Measurements from ENCODE around the gene STYK1.
A peak's percentile ranks its signal among the peaks of the same experiment; 100 is the strongest.
"Not testable (repeated sequence)": the region's sequence is repeated elsewhere in the genome, so short reads cannot be mapped to it uniquely, and the experiment has no call there.

The STYK1 gene

DNA sequence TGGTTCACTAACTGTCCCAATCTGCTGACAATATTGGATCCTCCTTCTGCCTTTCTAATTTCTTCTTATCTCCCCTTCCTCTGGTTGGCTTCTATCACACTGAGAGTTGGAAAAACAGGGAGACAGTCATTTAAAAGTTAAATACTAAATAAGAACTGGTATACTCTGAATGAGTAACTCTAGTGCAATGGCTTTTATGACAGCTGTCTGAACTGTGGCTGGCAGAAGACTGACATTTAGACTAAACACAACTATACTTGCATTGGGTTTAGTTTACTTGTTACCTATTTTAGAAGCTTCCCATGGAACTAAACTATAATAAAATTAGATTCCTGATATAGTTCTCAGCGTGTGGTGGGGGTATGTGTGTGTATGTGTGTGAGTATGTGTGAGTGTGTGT is 52.6 kb downstream of the STYK1 start:
- no peak overlapping the region for H3K9ac ChIP-seq

DNA sequence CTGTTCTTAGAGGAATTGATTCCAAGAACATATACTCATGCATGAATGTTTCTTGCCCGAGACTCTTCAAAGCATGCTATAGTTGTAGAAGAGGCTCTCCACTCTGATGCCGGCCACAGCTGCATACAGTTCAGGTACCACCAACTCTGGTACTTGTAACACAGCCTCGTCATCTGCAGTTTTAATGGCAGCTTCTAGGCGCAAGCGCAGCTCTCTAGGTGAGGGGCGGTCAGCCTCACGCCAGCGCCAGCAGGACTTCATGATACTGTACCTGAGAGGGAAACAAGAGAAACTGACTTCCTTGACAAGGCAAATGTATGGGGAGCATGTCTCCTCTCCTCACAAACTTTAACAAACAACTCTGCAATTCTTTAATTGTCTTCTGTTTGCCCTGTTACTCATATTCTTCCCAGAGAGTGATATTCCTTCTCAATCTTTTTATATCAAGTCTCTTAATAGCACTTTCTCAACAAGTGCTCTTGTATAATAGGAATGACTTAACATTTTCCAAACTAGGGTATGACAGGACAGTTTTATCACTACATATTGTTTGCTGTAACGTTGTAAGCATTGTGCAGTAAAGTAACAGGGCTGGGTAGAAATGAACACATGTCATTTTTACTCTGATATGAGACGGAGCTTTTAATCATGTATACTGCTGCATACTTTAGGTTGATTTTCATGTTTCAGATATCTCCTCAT is 53.6 kb downstream of the STYK1 start:
- H3K27ac ChIP-seq = no peak overlapping the region
- no peak overlapping the region for H3K4me2 ChIP-seq
- TF ChIP-seq Cebpa-rat (IDR thresholded peaks at IDR 0.05) = no peak
- no peaks in the 10 kb centered on the region for H3K36me3 ChIP-seq
- H3K9me3 ChIP-seq (replicated peaks in 1 of 11) = no peaks in the 10 kb centered on the region
- H4K20me1 ChIP-seq = no peaks in the 10 kb centered on the region
- no peaks in the 10 kb centered on the region for H3K27me3 ChIP-seq
- no peak overlapping the region for H3K4me3 ChIP-seq
- H3K4me1 ChIP-seq = no peaks in the 10 kb centered on the region
- no peak overlapping the region for H3K9ac ChIP-seq

More for the DNA sequence above, 52.6 kb downstream of the STYK1 start:
- no peak for TF ChIP-seq Cebpa-rat (IDR thresholded peaks at IDR 0.05)
- H3K9me3 ChIP-seq (replicated peaks in 1 of 11) = no peaks in the 10 kb centered on the region
- no peak overlapping the region for H3K27ac ChIP-seq
- no peaks in the 10 kb centered on the region for H3K4me1 ChIP-seq
- no peak overlapping the region for H3K4me2 ChIP-seq
- H3K4me3 ChIP-seq = no peak overlapping the region
- H3K36me3 ChIP-seq = no peaks in the 10 kb centered on the region
- no peaks in the 10 kb centered on the region for H4K20me1 ChIP-seq
- H3K27me3 ChIP-seq = no peaks in the 10 kb centered on the region

DNA sequence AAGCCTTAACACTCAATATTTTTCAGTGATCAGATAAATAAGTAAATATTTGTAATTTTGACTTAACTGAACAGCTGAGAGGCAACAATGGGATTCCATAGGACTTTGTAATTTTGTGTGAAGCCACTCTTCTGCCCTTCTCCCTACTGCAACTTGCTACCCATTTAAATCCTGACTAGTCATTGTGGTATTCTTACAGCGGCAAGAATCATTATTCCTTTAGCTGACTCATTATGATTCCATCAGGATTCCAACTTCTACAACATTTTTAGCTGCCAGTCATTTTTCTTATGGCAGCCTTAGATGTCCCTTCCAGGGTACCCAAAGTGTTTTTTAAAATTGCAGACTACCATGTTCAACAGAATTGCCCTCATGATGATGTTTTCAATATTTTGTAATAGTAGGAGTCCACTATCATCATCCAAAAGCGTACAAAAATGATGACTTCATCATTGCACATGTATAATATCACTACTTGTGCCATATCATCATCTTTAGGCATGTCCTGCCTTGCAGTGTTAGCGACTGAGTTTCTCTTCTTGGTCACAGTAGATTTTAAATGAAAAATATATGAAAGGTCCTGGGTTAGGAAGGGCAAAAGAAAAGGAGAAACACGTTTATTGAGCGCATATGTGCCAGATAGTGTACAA is 55.4 kb downstream of the STYK1 start:
- H3K9ac ChIP-seq = no peak overlapping the region
- H3K9me3 ChIP-seq (replicated peaks in 1 of 11) = no peaks in the 10 kb centered on the region
- H3K4me3 ChIP-seq = no peak overlapping the region
- TF ChIP-seq Cebpa-rat (IDR thresholded peaks at IDR 0.05) = no peak
- H3K27ac ChIP-seq = no peak overlapping the region
- no peaks in the 10 kb centered on the region for H4K20me1 ChIP-seq
- peaks cover 0 to 6% (median 5%) of the 10 kb centered on the region in 10 experiments; a peak in 8 of 20 replicates for H3K4me1 ChIP-seq
- H3K27me3 ChIP-seq = no peaks in the 10 kb centered on the region
- H3K36me3 ChIP-seq = no peaks in the 10 kb centered on the region
- no peak overlapping the region for H3K4me2 ChIP-seq

- H3K4me1 ChIP-seq = peaks cover 0 to 6% (median 5%) of the 10 kb centered on the region in 10 experiments; a peak in 8 of 20 replicates
- no peaks in the 10 kb centered on the region for H3K9me3 ChIP-seq (replicated peaks in 1 of 11)
- TF ChIP-seq Cebpa-rat (IDR thresholded peaks at IDR 0.05) = no peak
- no peaks in the 10 kb centered on the region for H3K27me3 ChIP-seq
- H3K4me2 ChIP-seq = no peak overlapping the region
- no peaks in the 10 kb centered on the region for H3K36me3 ChIP-seq
- H3K27ac ChIP-seq = no peak overlapping the region
- H3K9ac ChIP-seq = no peak overlapping the region
- H4K20me1 ChIP-seq = no peaks in the 10 kb centered on the region
- no peak overlapping the region for H3K4me3 ChIP-seq
Measured at GRCh38 chr12:10617863-10618262, 56.0 kb downstream of the STYK1 start.

DNA sequence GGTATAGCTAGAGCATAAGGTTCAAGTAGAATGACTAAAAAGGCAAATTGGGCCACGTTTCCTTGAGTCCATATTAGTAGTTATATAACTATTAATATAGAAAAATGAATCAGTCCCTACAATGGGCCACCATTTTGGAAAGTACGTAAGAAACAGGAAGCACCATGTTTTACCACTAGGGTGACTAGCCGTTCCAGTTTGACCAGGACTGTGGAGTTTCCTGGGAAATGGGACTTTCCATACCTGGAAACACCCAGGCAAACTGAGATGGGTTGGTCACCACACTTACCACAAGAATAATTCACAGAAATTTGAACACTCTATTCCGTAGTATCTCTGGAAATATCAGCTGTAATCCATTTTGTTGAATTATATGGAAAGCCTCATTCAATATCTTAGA is 58.3 kb downstream of the STYK1 start:
- Histone ChIP-seq H3K4me1 (peaks cover 15 to 25% (median 22%) of the 10 kb centered on the region in 10 experiments), H3K9me3 (replicated peaks in 1 of 11) (no peaks in the 10 kb centered on the region), H3K36me3 (peaks cover 0 to 18% (median 13%) of the 10 kb centered on the region in 11 experiments; a peak in 9 of 22 replicates), H3K27me3 (no peaks in the 10 kb centered on the region), H3K4me2 (no peak overlapping the region), H4K20me1 (no peaks in the 10 kb centered on the region), H3K9ac (no peak overlapping the region), H3K27ac (no peak overlapping the region), H3K4me3 (no peak overlapping the region)
- no peak for TF ChIP-seq Cebpa-rat (IDR thresholded peaks at IDR 0.05)

DNA sequence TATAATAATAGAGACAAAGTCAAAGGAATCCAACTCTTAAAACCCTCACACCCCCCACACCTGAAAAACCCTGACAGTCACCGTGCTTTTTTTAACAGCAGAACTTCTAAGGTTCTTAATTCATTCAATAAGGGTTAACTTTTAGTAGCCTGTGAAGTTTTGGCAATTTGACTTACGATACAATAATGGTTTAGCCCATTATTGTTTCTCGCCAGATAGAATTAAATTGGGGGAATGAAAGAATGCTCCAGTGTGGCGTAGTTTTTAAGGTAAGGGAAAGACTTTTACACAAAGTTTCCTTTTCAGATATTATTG is 59.8 kb downstream of the STYK1 start:
- Histone ChIP-seq H3K4me2 (peak overlapping the region; percentile 50 to 86 (median 75)), H3K27ac (peak overlapping the region; percentile 86 to 95 (median 92))
- TF ChIP-seq Cebpa-rat (IDR thresholded peaks at IDR 0.05) = no peak

DNA sequence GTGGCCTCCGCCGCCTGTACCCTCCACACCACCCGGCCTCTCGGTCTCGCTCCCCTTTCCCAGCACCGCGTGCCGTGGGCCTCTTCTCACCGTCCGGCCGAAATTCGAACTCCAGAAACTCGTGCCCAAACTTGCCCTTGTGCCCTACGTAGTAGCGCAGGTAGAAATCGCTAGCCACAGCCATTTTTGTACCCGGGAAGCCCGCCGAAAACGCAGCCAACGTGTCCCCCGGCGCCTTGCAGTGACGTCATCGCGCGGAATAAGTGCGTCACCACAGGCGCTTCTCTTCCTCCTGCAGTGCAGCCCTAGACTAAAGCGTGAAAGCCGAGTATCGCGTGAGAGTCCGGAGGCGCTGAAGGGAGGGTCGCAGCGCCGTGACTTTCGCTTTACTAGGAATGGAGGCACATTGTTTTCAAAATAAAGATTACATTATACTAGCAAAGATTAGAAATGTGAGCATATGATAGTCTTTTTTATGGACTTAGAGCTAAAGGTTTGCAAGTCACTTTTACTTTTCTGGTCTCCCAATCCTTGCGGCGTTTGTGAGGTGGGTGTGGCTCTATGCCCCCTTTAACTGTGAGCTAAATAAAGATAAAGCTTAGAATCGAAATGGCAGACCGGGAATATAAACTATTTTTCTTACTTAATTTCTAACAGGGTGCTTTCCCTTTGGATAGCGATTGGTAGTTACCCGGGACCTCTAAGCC is 60.4 kb downstream of the STYK1 start, which contains the start of gene MAGOHB:
Gene MAGOHB (minus strand): TSS at position 261 of the 707 bp plus-strand sequence. CDS start 77 bp downstream, at position 184.
- TF ChIP-seq Cebpa-rat (IDR thresholded peaks at IDR 0.05) = no peak
- Histone ChIP-seq H3K9ac (peak within 1 kb of the TSS; percentile 89 to 95 (median 92)), H3K36me3 (peaks cover 17 to 38% (median 32%) of the 10 kb centered on the region in 11 experiments; a peak in 21 of 22 replicates), H3K4me1 (peaks cover 15 to 25% (median 22%) of the 10 kb centered on the region in 10 experiments), H3K27me3 (no peaks in the 10 kb centered on the region), H3K4me3 (peak within 1 kb of the TSS; percentile 80 to 91 (median 84)), H3K4me2 (peak within 1 kb of the TSS; percentile 78 to 98 (median 90)), H4K20me1 (no peaks in the 10 kb centered on the region), H3K27ac (peak within 1 kb of the TSS; percentile 86 to 95 (median 92)), H3K9me3 (replicated peaks in 1 of 11) (no peaks in the 10 kb centered on the region)

More for the DNA sequence above, 59.8 kb downstream of the STYK1 start:
- H3K36me3 ChIP-seq = peaks cover 14 to 33% (median 27%) of the 10 kb centered on the region in 11 experiments; a peak in 21 of 22 replicates
- no peaks in the 10 kb centered on the region for H4K20me1 ChIP-seq
- H3K27me3 ChIP-seq = no peaks in the 10 kb centered on the region
- H3K4me1 ChIP-seq = peaks cover 15 to 25% (median 22%) of the 10 kb centered on the region in 10 experiments
- peak overlapping the region; percentile 89 to 95 (median 92) for H3K9ac ChIP-seq
- H3K9me3 ChIP-seq (replicated peaks in 1 of 11) = no peaks in the 10 kb centered on the region
- H3K4me3 ChIP-seq = peak overlapping the region; percentile 80 to 91 (median 84)

- Histone ChIP-seq H4K20me1 (no peaks in the 10 kb centered on the region), H3K9ac (peak overlapping the region; percentile 89 to 95 (median 92)), H3K4me1 (peaks cover 15 to 25% (median 22%) of the 10 kb centered on the region in 10 experiments), H3K27me3 (no peaks in the 10 kb centered on the region), H3K36me3 (peaks cover 17 to 43% (median 34%) of the 10 kb centered on the region in 11 experiments; a peak in 21 of 22 replicates), H3K27ac (peak overlapping the region; percentile 86 to 95 (median 92)), H3K4me3 (peak overlapping the region; percentile 80 to 91 (median 84)), H3K4me2 (peak overlapping the region; percentile 78 to 98 (median 90)), H3K9me3 (replicated peaks in 1 of 11) (no peaks in the 10 kb centered on the region)
- no peak for TF ChIP-seq Cebpa-rat (IDR thresholded peaks at IDR 0.05)
Measured at GRCh38 chr12:10612984-10613348, 60.9 kb downstream of the STYK1 start.

- Histone ChIP-seq H3K27ac (peak overlapping the region in 6 of 11 experiments; percentile 90 to 95 (median 93); a peak in 6 of 22 replicates), H3K36me3 (peaks cover 22 to 52% (median 42%) of the 10 kb centered on the region in 11 experiments), H3K9me3 (replicated peaks in 1 of 11) (no peaks in the 10 kb centered on the region)
Measured at GRCh38 chr12:10612110-10612509, 61.7 kb downstream of the STYK1 start.

DNA sequence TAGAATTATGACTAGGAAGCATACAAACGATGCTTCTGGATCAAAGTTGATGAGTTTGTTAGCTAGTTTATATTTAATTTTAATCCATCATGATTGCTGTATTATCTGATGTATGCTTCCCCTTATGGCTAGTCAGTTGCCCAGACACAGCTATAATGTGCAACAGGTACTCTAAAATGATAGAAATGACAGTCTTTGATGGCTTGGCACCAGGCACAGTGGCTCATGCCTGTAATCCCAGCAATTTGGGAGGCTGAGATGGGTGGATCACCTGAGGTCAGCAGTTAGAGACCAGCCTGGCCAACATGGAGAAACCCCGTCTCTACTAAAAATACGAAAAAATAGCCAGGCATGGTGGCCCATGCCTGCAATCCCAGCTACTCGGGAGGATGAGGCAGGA is 62.6 kb downstream of the STYK1 start:
- Histone ChIP-seq H3K9ac (peak overlapping the region in 1 of 11 experiments; percentile 90; a peak in 1 of 22 replicates), H3K36me3 (peaks cover 26 to 60% (median 47%) of the 10 kb centered on the region in 11 experiments), H3K4me1 (peaks cover 15 to 25% (median 22%) of the 10 kb centered on the region in 10 experiments), H3K4me2 (peak overlapping the region; percentile 78 to 98 (median 90); a peak in 14 of 22 replicates)
- not testable (repeated sequence) for H3K27me3 ChIP-seq; H3K4me3 ChIP-seq; H3K27ac ChIP-seq; H4K20me1 ChIP-seq; H3K9me3 ChIP-seq (replicated peaks in 1 of 11)

More at GRCh38 chr12:10612110-10612509, 61.7 kb downstream of the STYK1 start:
- Histone ChIP-seq H3K4me2 (peak overlapping the region; percentile 78 to 98 (median 90)), H3K4me1 (peaks cover 15 to 25% (median 22%) of the 10 kb centered on the region in 10 experiments), H3K27me3 (no peaks in the 10 kb centered on the region), H3K4me3 (peak overlapping the region; percentile 80 to 91 (median 84); a peak in 19 of 20 replicates), H3K9ac (peak overlapping the region; percentile 89 to 95 (median 92); a peak in 21 of 22 replicates), H4K20me1 (no peaks in the 10 kb centered on the region)
- TF ChIP-seq Cebpa-rat (IDR thresholded peaks at IDR 0.05) = no peak

Measured in BLaER1 treated with 17β-estradiol and CSF1 and Interleukin-3, amounts not matched to agents 10 nM and 100 nM (cell line).